T-cell (primary cell): ENCODE results near the gene GGACT. TPM values are rescaled to one million over a fixed set of nuclear protein-coding genes. Genes with fewer than 3 reads are reported as not detected.

Source experiments
- ATAC-seq, 4 experiments: fragments of 200-7000 bp in 3 of 4; fragments of 150-1000 bp in 1 of 4; cut with Tn5 transposase; replicated peaks in 1 of 4; 1 replicate in 3 of 4; 2 replicates in 1 of 4; pipeline ENCODE4 v1.10.0; 2021; ENCODE audit warnings: moderate library complexity in 3 of 4, mild to moderate bottlenecking in 2 of 4, moderate number of reproducible peaks in 1 of 4
- CTCF ChIA-PET, 2 donors: fragments of 300-600 bp; sonication (Branson Sonifier 250); formaldehyde crosslinking; loops; one replicate each; lab custom pipeline; 2022; ENCODE audit warnings: antibody characterized with exemption in 2 of 2; lab: Charles Lee
- POLR2A ChIA-PET, 2 donors: fragments of 300-600 bp; sonication (Branson Sonifier 250); formaldehyde crosslinking; loops; one replicate each; lab custom pipeline; 2022; ENCODE audit warnings: antibody characterized with exemption in 2 of 2; lab: Charles Lee
- DNase-seq, 35 experiments: peaks; one replicate each; pipeline versions ENCODE4 v3.0.0 to v3.0.0-alpha.2; 2013 to 2023
- H3K27ac ChIP-seq: one replicate; pipeline ENCODE4 v1.5.1; 2013; ENCODE audit warnings: low read length
- H3K27me3 ChIP-seq, 2 experiments: replicated peaks in 1 of 2; 1 replicate in 1 of 2; 2 replicates in 1 of 2; pipeline versions ENCODE4 v1.6.1 to v1.7.0; 2013; ENCODE audit warnings: low read length in 1 of 2, mixed read lengths in 1 of 2; ENCODE audit not compliant: control insufficient read depth in 2 of 2, insufficient read depth in 2 of 2; ENCODE audit errors: extremely low read depth in 1 of 2
- H3K36me3 ChIP-seq, 2 donors: 1 replicate in 1 of 2; 2 replicates in 1 of 2; pipeline versions ENCODE4 v1.6.1 to v1.7.0; 2013; ENCODE audit warnings: low read length in 1 of 2; ENCODE audit not compliant: control insufficient read depth in 2 of 2, insufficient read depth in 1 of 2; ENCODE audit errors: extremely low read depth in 1 of 2
- H3K4me1 ChIP-seq, 2 experiments: 1 replicate in 1 of 2; 2 replicates in 1 of 2; pipeline versions ENCODE4 v1.6.1 to v1.7.0; 2013; ENCODE audit warnings: low read length in 2 of 2, mixed read lengths in 1 of 2; ENCODE audit not compliant: insufficient read depth in 2 of 2, control insufficient read depth in 1 of 2; ENCODE audit errors: extremely low read depth in 1 of 2
- H3K4me3 ChIP-seq, 2 donors: 1 replicate in 1 of 2; 2 replicates in 1 of 2; pipeline versions ENCODE4 v1.5.1 to v1.7.0; 2013; ENCODE audit warnings: mild to moderate bottlenecking in 2 of 2, low read length in 1 of 2, moderate library complexity in 1 of 2; ENCODE audit not compliant: control insufficient read depth in 1 of 2; ENCODE audit errors: extremely low read depth in 1 of 2
- H3K9me3 ChIP-seq: 2 replicates; pipeline ENCODE4 v1.7.0; 2013
- H3K27ac Mint-ChIP-seq, 2 donors: one replicate each; pipeline ENCODE4 v1.8.0; 2020 to 2021; ENCODE audit warnings: mild to moderate bottlenecking in 2 of 2, mixed read lengths in 2 of 2
- H3K27me3 Mint-ChIP-seq, 2 donors: one replicate each; pipeline ENCODE4 v1.8.0; 2021 to 2022; ENCODE audit warnings: mixed read lengths in 2 of 2
- H3K36me3 Mint-ChIP-seq: one replicate; pipeline ENCODE4 v1.8.0; 2021; ENCODE audit warnings: mixed read lengths
- H3K4me1 Mint-ChIP-seq, 3 donors: one replicate each; pipeline ENCODE4 v1.8.0; 2020 to 2022; ENCODE audit warnings: mixed read lengths in 3 of 3, mild to moderate bottlenecking in 1 of 3
- H3K4me3 Mint-ChIP-seq, 3 donors: one replicate each; pipeline ENCODE4 v1.8.0; 2020 to 2022; ENCODE audit warnings: mild to moderate bottlenecking in 3 of 3, mixed read lengths in 3 of 3, moderate library complexity in 3 of 3
- H3K9me3 Mint-ChIP-seq, 3 donors: one replicate each; pipeline ENCODE4 v1.8.0; 2020 to 2022; ENCODE audit warnings: mixed read lengths in 3 of 3
- WGBS: methylation state at CpG from one replicate; pipeline ENCODE4 v1.1.5; 2013; ENCODE audit warnings: missing lambda C conversion rate; ENCODE audit not compliant: insufficient coverage; 5-methylcytosine and 5-hydroxymethylcytosine counted together
- total RNA-seq, 35 experiments: library from RNA in 6 of 35; stranded (reverse) in 6 of 35; fragments of 120-200 nt in 1 of 35; gene quantifications; one replicate each; pipeline versions ENCODE4 v1.2.1 to v1.2.4 and lab custom pipeline; 2013 to 2026

The GGACT gene
- total RNA-seq, 5 donors from 2014 or later (not counting 1 experiment from before 2014, with no cell fraction given) = 4.4 to 7.9 (median 6.4) TPM

- no peaks in the 10 kb centered on the region for H3K27me3 Mint-ChIP-seq
- H3K27ac ChIP-seq = no peak overlapping the region
- no peak overlapping the region for H3K4me3 ChIP-seq
- no peaks in the 10 kb centered on the region for H3K9me3 ChIP-seq
- CTCF ChIA-PET = no interaction called here
- no peak for ATAC-seq
- H3K4me1 Mint-ChIP-seq = no peaks in the 10 kb centered on the region
- POLR2A ChIA-PET = no interaction called here
- peaks cover 12% of the 10 kb centered on the region for H3K36me3 Mint-ChIP-seq
- peaks cover 2 to 6% of the 10 kb centered on the region in 2 donors for H3K36me3 ChIP-seq
- H3K27me3 ChIP-seq = no peaks in the 10 kb centered on the region
- 92% methylated on average over 11 of the region's 11 CpGs for WGBS
- no peak for DNase-seq
- H3K27ac Mint-ChIP-seq = no peak overlapping the region
- no peak overlapping the region for H3K4me3 Mint-ChIP-seq
- no peaks in the 10 kb centered on the region for H3K4me1 ChIP-seq
- no peaks in the 10 kb centered on the region for H3K9me3 Mint-ChIP-seq
These were observed 35.8 kb downstream of the GGACT start for GRCh38 chr13:100552755-100553154.

- Mint-ChIP-seq H3K4me1 (no peaks in the 10 kb centered on the region), H3K27me3 (no peaks in the 10 kb centered on the region), H3K4me3 (no peak overlapping the region), H3K27ac (no peak overlapping the region), H3K9me3 (no peaks in the 10 kb centered on the region), H3K36me3 (peaks cover 12% of the 10 kb centered on the region)
- ATAC-seq = no peak
- Histone ChIP-seq H3K27me3 (no peaks in the 10 kb centered on the region), H3K9me3 (no peaks in the 10 kb centered on the region), H3K27ac (no peak overlapping the region), H3K4me3 (no peak overlapping the region), H3K4me1 (no peaks in the 10 kb centered on the region), H3K36me3 (peaks cover 2 to 6% of the 10 kb centered on the region in 2 donors)
- POLR2A ChIA-PET = no interaction called here
- CTCF ChIA-PET = no interaction called here
- DNase-seq = no peak
- WGBS = 100% methylated on average over 5 of the region's 9 CpGs
These were observed 39.3 kb downstream of the GGACT start for GRCh38 chr13:100549316-100549715.

DNA sequence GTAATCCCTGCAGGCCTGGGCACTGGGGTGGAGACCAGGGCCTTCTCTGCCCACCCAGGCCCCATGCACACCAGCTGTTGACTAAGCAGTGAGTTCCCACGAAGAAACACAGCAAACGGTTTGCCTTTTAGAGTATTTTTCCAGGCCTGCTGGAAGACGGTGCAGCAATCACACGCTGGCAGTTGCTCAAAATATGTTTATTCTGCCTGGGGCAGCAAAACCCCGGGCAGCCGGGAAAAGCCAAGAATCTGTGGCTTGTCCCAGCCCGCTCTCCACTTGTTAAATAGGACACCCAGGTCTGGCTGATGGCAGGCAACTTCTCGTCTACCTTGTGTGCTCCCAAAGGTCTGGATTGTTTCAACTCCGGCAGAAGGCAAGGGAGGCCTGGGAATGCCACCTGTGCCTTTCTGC lies 40.8 kb downstream of the GGACT start:
- Mint-ChIP-seq H3K9me3 (no peaks in the 10 kb centered on the region), H3K4me1 (peaks cover 2 to 3% (median 2%) of the 10 kb centered on the region in 3 donors), H3K36me3 (peaks cover 6% of the 10 kb centered on the region), H3K27me3 (no peaks in the 10 kb centered on the region), H3K27ac (no peak overlapping the region), H3K4me3 (no peak overlapping the region)
- WGBS = 94% methylated on average over 8 of the region's 9 CpGs
- ATAC-seq = no peak
- Histone ChIP-seq H3K36me3 (peaks cover 0 to 6% of the 10 kb centered on the region in 2 donors), H3K27ac (no peak overlapping the region), H3K4me1 (no peaks in the 10 kb centered on the region), H3K4me3 (no peak overlapping the region), H3K9me3 (no peaks in the 10 kb centered on the region), H3K27me3 (no peaks in the 10 kb centered on the region)
- no peak for DNase-seq
- CTCF ChIA-PET = interaction anchor here in 1 of 2 donors (0.6 kb wide), 1 partner anchor 634 kb away, joined by 3 read pairs; no protein-coding TSS in a partner anchor
- POLR2A ChIA-PET = no interaction called here

- H3K4me1 Mint-ChIP-seq = peaks cover 9 to 12% (median 9%) of the 10 kb centered on the region in 3 donors
- POLR2A ChIA-PET = no interaction called here
- peaks cover 6% of the 10 kb centered on the region for H3K36me3 Mint-ChIP-seq
- Histone ChIP-seq H3K27me3 (no peaks in the 10 kb centered on the region), H3K27ac (no peak overlapping the region), H3K4me3 (no peak overlapping the region), H3K4me1 (peaks cover 0 to 4% of the 10 kb centered on the region in 2 experiments), H3K36me3 (no peaks in the 10 kb centered on the region), H3K9me3 (no peaks in the 10 kb centered on the region)
- H3K27ac Mint-ChIP-seq = no peak overlapping the region
- DNase-seq (no peak), ATAC-seq (no peak)
- CTCF ChIA-PET = interaction anchor here (0.6 to 1.0 kb wide), 2 partner anchors 32 to 539 kb away, joined by 3 to 4 read pairs; no protein-coding TSS in a partner anchor
- no peaks in the 10 kb centered on the region for H3K9me3 Mint-ChIP-seq
- WGBS = 92% methylated on average over 16 of the region's 21 CpGs
- H3K4me3 Mint-ChIP-seq = no peak overlapping the region
- H3K27me3 Mint-ChIP-seq = no peaks in the 10 kb centered on the region
These were observed 41.7 kb downstream of the GGACT start for GRCh38 chr13:100546713-100547405.

GRCh38 chr13:100545684-100546061 lies 42.9 kb downstream of the GGACT start:
- Histone ChIP-seq H3K9me3 (no peaks in the 10 kb centered on the region), H3K36me3 (no peaks in the 10 kb centered on the region), H3K27ac (no peak overlapping the region), H3K4me1 (peaks cover 0 to 4% of the 10 kb centered on the region in 2 experiments), H3K4me3 (no peak overlapping the region), H3K27me3 (no peaks in the 10 kb centered on the region)
- no peak overlapping the region for H3K27ac Mint-ChIP-seq
- peaks cover 10% of the 10 kb centered on the region for H3K36me3 Mint-ChIP-seq
- no peak overlapping the region for H3K4me3 Mint-ChIP-seq
- no peaks in the 10 kb centered on the region for H3K9me3 Mint-ChIP-seq
- ChIA-PET POLR2A (interaction anchor here in 1 of 2 donors (0.7 kb wide), 1 partner anchor 21 kb away, joined by 3 read pairs; no protein-coding TSS in a partner anchor), CTCF (interaction anchor here (0.6 to 1.0 kb wide), 2 partner anchors 30 to 35 kb away, joined by 3 read pairs; no protein-coding TSS in a partner anchor)
- no peaks in the 10 kb centered on the region for H3K27me3 Mint-ChIP-seq
- ATAC-seq (no peak), DNase-seq (no peak)
- peaks cover 9 to 13% (median 10%) of the 10 kb centered on the region in 3 donors for H3K4me1 Mint-ChIP-seq
- WGBS = no CpG with 5 or more reads among the region's 4 CpGs

DNA sequence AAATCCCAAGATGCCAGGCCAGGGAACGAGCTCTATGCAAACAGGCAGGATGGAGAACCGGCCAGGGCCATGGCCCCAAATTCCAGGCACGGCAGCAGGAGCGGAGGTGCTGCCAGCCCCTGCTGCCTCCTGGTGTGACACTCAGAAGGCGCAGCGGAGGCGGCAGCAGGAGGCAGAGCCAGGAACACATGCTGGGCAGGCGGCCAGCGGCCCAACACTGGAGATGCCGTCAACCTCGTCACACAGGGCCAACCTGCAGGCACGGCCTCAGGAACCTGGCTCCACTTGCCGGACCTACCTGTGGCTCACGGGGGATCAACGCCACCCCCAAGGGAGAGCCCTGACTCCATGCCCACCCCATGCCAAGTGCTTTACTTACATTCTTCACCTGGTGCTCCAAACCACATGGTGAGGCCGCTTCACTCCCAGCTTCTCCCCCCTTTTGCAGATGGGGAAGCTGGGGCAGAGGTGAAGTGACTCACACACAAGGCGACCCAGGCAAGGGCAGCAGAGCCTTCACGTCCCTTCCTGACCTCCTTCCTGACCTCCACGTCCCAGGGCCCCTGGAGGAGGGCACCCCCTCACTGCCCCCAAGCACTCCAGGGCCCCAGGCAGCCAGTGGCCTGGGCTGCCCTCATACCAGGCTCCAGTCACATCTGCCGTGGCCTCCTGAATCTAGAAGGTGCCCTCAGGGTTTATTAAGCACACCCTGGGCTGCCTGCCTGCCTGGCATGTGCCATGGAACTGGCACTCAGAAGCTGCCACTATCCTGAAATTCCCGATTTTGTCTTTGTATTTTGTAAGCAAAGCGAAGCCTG lies 43.5 kb downstream of the GGACT start:
- Histone ChIP-seq H3K36me3 (no peaks in the 10 kb centered on the region), H3K27me3 (no peaks in the 10 kb centered on the region), H3K9me3 (no peaks in the 10 kb centered on the region), H3K4me3 (no peak overlapping the region), H3K27ac (no peak overlapping the region), H3K4me1 (peaks cover 0 to 4% of the 10 kb centered on the region in 2 experiments)
- H3K36me3 Mint-ChIP-seq = peaks cover 12% of the 10 kb centered on the region
- ATAC-seq = no peak
- no peak for DNase-seq
- no peak overlapping the region for H3K4me3 Mint-ChIP-seq
- peaks cover 9 to 18% (median 12%) of the 10 kb centered on the region in 3 donors for H3K4me1 Mint-ChIP-seq
- H3K27me3 Mint-ChIP-seq = no peaks in the 10 kb centered on the region
- H3K9me3 Mint-ChIP-seq = no peaks in the 10 kb centered on the region
- ChIA-PET CTCF (no interaction called here), POLR2A (no interaction called here)
- no peak overlapping the region for H3K27ac Mint-ChIP-seq
- 94% methylated on average over 15 of the region's 22 CpGs for WGBS
